ENCODE data around the gene ZNF548.
A peak's percentile ranks its signal among the peaks of the same experiment; 100 is the strongest.

ZNF548 gene

GRCh38 chr19:57403737-57404563 is 14.3 kb downstream of the ZNF548 start:
- no peak for DNase-seq

GRCh38 chr19:57406516-57407123 is 17.0 kb downstream of the ZNF548 start:
- peak; percentile 30 to 80 for DNase-seq

- DNase-seq, result peak; percentile 82 to 95
These were observed 21.4 kb downstream of the ZNF548 start, which contains the start of gene ZNF17 for GRCh38 chr19:57410877-57411671. Gene ZNF17, plus strand, starts transcription at chr19:57411161. Its CDS starts 2,455 bp downstream, at chr19:57413616.

- no peak for DNase-seq
These were observed 29.8 kb downstream of the ZNF548 start for GRCh38 chr19:57419439-57419838.

GRCh38 chr19:57421037-57421436 is 31.4 kb downstream of the ZNF548 start:
- DNase-seq, result no peak

DNA sequence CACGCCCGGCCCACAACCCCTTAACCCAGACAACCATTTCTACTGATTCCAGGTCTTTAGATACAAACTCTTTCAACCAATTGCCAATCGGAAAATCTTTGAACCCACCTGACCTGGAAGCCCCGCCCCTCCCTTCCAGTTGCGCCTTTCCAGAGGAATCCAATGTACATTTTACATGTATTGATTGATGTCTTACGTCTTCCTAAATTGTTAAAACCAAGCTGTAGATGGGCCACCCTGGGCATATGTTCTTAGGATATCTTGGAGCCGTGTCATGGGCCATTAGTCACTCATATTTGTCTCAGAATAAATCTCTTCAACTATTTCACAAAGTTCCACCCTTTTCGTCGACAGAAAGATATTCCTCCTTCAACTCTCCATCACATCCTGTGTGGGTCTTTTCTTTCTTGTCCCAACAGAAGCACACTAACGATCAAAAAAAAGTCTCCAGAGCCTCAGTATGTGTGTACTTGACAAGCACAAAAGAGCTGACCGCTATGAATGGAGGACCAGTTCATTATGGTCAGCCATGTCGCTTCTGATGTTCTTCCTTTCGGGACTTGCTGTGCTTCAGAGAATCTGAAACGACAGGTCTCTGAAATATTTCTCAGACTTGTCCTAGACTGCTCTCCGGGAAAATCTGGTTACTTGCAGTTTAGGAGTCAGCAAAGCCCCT is 44.9 kb downstream of the ZNF548 start:
- DNase-seq, result peak in 1 of 2 experiments; percentile 28

DNA sequence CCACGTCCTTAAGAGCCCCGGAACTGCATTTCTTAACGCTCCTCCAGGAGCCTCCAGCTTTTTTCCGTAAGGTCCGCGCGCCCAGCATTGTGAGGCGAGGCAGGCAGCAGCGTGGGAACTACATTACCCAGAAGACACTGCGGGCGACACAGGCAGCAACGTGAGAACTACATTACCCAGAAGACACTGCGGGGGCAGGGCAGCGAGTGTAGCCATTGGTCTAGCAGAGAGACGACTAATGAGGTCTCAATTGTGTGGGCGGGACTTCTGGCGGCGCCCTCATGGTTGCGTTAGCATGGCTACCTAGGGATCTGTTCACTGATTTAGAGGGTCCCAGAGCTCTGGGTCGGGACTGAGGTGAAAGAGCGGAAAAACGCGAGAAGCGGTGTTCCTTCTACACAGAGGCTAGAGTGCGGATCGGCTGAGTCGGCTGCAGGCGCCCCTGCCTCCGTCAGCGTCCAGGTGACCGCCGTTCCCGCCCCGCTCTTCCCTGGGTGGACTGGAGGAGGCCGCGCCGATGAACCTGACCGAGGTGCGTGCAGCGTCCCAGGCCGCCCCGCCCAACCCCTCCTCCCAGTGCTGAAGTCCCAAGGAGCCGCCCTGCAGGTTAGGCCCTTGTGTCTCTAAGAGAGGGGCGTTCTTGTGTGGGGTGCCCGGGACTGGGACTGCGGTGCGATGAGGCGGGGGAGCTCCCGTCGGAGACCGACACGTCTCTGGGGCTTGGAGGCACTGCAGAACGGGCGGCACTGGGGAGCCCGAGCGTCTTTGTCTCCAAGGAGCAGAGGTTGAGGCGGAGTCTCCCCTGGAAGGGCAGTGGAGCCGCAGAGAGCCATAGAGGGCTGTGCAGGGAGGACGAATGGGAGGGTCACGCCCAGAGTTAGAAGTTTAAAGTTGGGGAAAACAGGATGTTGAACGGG is 45.7 kb downstream of the ZNF548 start, which contains the start of gene ZNF749:
Gene ZNF749 (plus strand): TSS at position 264 of the 917 bp plus-strand sequence. CDS start 254 bp downstream, at position 518.
- peak; percentile 97 to 99 for DNase-seq

DNA sequence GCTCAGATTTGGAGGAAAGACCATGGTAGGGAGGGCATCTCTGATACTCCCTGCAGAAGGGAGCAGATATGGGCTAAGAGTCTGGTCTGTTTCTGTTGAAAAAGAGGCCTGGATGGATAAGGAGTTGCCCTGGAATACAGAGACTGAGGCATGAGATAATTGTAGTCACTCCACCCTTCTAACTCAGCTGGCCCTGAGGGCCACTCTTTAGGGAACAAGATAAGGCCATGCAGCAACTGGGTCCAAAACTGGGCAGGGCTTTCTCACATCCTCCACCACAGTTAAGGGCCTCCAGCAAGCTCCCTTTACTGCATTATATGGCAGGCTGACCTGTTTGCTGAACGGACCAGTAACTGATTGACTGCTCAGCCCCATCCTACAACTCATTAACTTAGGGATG is 46.8 kb downstream of the ZNF548 start:
- DNase-seq, result no peak

GRCh38 chr19:57437931-57438330 is 48.3 kb downstream of the ZNF548 start:
- no peak for DNase-seq

DNA sequence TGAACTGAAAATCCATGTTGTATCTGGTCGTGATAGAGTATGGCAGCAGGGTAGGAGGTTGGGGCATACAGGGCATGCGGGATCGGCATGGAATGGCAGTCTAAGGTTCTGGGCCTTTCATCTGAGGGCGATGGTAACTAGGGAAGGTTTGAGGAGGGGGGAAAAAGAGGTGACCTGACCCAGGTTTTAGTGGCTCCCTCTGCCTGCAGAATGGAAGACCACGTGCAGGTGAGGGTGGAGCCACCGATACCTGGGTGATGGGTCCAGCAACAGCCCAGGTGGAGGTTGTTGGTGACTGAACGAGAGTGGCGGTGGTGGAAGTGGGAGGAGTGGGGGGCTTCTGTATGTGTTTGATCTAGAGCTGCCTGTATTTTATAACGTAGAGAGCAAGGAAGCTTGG is 49.3 kb downstream of the ZNF548 start:
- DNase-seq, result no peak

GRCh38 chr19:57441979-57442752 is 52.5 kb downstream of the ZNF548 start:
- no peak for DNase-seq

GRCh38 chr19:57443121-57443696 is 53.6 kb downstream of the ZNF548 start:
- no peak for DNase-seq

- no peak for DNase-seq
These were observed 62.7 kb downstream of the ZNF548 start for GRCh38 chr19:57452307-57452706.
